Activated naive CD8-positive, alpha-beta T cell treated with anti-CD3 and anti-CD28 coated beads, Interleukin-2, amount 50 U/mL, for 24 hours (primary cell): Measurements from ENCODE around the gene CHPF.

Experiments
- ATAC-seq: fragments of 150-1000 bp; cut with Tn5 transposase; one replicate; pipeline ENCODE4 v1.10.0; 2021
- DNase-seq: peaks from one replicate; pipeline ENCODE4 v3.0.0; 2021
- H3K27ac Mint-ChIP-seq: one replicate; pipeline ENCODE4 v1.8.0; 2021; ENCODE audit warnings: mild to moderate bottlenecking, mixed read lengths
- H3K27me3 Mint-ChIP-seq: one replicate; pipeline ENCODE4 v1.8.0; 2021; ENCODE audit warnings: mixed read lengths
- H3K36me3 Mint-ChIP-seq: one replicate; pipeline ENCODE4 v1.8.0; 2021; ENCODE audit warnings: low read depth, mixed read lengths
- H3K4me1 Mint-ChIP-seq: one replicate; pipeline ENCODE4 v1.8.0; 2021; ENCODE audit warnings: mixed read lengths
- H3K4me3 Mint-ChIP-seq: one replicate; pipeline ENCODE4 v1.8.0; 2021; ENCODE audit warnings: mild to moderate bottlenecking, moderate library complexity, mixed read lengths
- H3K9me3 Mint-ChIP-seq: one replicate; pipeline ENCODE4 v1.8.0; 2021; ENCODE audit warnings: mixed read lengths

Gene CHPF

DNA sequence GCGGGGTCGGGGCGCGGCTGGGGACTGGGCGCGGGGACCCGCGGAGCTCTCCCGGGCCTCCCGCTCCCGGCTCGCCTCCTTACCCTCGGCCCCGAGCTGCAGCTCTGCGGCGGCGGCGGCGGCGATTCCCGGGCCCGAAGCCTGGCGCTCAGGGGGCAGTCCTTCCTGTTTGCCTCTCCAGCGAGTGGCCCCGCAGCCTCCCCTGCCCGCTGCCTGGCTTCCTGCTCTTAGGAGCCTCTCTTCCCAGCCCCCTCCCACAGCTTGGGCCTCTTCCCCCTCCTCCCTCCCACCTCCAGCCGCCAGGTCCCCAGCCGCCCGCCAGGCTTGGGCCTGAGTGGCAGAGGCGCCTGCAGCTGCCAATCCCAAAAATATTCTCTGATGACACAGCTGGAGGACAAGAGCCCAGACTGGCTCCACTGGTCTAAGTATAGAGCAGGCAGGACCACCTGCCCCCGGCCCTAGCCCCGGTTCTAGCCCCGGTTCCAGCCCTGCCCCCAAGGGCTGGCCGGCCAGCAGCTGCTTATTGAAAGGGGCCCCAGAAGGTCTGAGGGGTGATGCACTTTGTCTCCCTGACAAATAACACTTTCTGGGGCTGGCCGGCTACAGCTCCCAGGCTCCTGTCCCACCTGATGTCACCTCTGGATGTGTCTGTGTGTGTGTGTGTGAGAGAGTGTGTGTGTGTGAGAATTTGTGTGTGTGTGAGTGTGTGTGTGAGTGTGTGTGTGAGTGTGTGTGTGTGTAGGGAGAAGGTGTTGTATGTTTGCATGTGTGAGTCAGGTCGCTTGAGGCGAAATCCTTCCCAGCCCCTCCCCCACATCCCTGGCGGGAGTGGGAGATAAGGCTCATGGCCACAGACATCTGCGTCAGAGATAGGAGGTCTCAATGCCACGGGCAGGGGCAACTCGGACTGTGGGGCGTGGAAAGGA, 28.0 kb upstream of the CHPF start, which contains the start of gene OBSL1:
TSS of gene OBSL1 (minus strand) at position 229 of the 926 bp plus-strand sequence. CDS start 307 bp downstream, outside the sequence.
- H3K9me3 Mint-ChIP-seq = no peaks in the 10 kb centered on the region
- no peak within 1 kb of the TSS for H3K27ac Mint-ChIP-seq
- no peak within 1 kb of the TSS for H3K4me3 Mint-ChIP-seq
- no peaks in the 10 kb centered on the region for H3K4me1 Mint-ChIP-seq
- H3K36me3 Mint-ChIP-seq = no peaks in the 10 kb centered on the region
- ATAC-seq (no peak), DNase-seq (peak; percentile 20)
- H3K27me3 Mint-ChIP-seq = peaks cover 47% of the 10 kb centered on the region

DNA sequence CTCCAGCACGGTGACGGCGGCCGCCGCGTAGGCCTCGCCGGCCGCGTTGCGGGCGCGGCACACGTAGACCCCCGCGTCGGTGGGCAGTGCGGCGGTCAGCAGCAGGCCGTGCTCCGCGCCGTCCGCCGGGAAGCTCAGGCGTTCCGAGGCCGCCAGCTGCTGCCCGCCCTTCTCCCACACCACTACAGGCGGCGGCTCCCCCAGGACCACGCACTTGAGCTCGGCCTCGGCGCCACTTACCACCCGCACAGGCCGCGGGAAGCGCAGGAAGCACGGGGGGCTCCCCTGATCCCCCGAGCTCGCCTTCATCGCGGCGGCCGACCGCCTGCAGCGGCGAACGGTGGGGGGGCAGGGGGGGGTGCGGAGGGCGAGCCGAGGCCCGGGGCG, 27.3 kb upstream of the CHPF start:
- H3K27me3 Mint-ChIP-seq = peaks cover 52% of the 10 kb centered on the region
- H3K36me3 Mint-ChIP-seq = no peaks in the 10 kb centered on the region
- DNase-seq (no peak), ATAC-seq (no peak)
- H3K4me3 Mint-ChIP-seq = no peak overlapping the region
- H3K4me1 Mint-ChIP-seq = no peaks in the 10 kb centered on the region
- no peak overlapping the region for H3K27ac Mint-ChIP-seq
- H3K9me3 Mint-ChIP-seq = no peaks in the 10 kb centered on the region

DNA sequence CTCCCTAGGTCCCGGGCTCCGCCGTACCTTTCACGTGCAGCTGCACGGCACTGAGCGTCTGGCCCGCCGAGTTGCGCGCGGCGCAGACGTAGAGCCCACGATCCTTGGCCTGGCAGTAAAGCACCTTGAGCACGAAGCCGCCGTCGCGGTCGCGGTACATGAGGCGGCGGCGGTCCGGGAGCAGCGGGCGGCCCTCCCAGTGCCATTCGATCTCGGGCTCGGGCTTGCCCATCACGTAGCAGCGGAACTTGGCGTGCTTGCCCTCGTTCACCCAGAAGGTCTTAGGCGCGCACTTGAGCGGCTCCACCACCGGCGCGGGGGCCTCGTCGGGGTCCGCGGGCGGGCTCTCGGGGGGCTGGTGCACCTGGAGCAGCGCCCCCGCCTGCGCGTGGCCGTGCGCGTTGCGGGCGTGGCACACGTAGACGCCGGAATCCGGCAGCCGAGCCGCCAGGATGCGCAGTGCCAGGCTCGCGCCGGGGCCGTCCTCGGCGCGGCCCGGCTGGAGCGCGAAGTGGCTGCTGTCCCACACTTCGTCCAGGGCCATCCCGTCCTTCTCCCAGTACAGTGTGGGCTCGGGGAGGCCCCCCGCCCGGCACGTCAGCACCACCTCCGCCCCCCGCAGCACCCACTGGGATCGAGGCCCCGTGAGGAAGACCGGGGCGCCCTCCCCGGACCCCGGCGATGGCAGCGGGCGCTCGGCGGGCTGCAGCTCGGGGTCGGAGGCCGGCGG, 26.8 kb upstream of the CHPF start:
- H3K4me3 Mint-ChIP-seq = peak overlapping the region; percentile 36
- DNase-seq (peak; percentile 11), ATAC-seq (peak; percentile 34)
- no peaks in the 10 kb centered on the region for H3K9me3 Mint-ChIP-seq
- H3K27ac Mint-ChIP-seq = no peak overlapping the region
- H3K4me1 Mint-ChIP-seq = no peaks in the 10 kb centered on the region
- H3K36me3 Mint-ChIP-seq = no peaks in the 10 kb centered on the region
- H3K27me3 Mint-ChIP-seq = peaks cover 47% of the 10 kb centered on the region

DNA sequence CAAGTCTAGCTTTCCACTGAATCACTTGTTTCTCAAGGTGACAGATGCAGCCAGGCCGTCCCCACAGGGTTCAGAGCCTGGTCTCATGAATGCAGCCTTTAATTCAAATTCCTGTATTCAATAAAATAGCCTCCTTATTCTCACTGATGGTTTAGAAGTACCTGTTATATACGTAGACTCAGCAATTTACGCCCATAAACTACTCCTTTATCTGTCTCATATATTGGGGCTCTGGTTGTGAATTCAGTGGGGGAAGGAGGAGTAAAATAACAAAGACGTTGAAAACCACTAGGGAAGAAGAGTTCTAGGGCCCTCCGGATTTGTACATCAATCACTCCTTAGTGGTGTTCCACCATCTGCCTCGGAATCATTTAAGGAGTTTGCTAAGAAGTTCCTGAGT, 26.0 kb upstream of the CHPF start:
- Mint-ChIP-seq H3K4me3 (peak overlapping the region; percentile 36), H3K4me1 (no peaks in the 10 kb centered on the region), H3K36me3 (no peaks in the 10 kb centered on the region), H3K9me3 (no peaks in the 10 kb centered on the region), H3K27ac (no peak overlapping the region), H3K27me3 (peaks cover 42% of the 10 kb centered on the region)
- ATAC-seq (no peak), DNase-seq (no peak)

DNA sequence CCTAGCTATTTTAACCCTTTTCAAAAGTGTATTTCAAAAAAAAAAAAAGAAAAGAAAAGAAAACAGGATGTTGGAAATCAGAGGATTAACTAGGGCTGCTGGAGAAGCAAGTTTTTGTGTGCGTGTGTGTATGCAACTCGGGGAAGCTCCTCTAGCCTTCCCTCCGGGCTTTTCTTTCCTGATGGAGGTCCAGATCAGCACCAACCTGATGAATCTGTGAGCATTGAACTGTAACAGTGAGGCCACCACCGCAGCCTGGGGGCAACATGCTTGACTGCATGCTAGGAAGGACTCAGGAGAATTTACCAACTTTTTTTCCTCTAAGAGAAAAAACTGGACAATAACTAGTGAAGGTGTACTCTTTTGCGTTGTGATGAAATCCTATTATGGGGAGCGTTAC, 25.4 kb upstream of the CHPF start:
- Mint-ChIP-seq H3K4me3 (no peak overlapping the region), H3K27me3 (peaks cover 42% of the 10 kb centered on the region), H3K27ac (no peak overlapping the region), H3K36me3 (no peaks in the 10 kb centered on the region), H3K9me3 (no peaks in the 10 kb centered on the region), H3K4me1 (no peaks in the 10 kb centered on the region)
- ATAC-seq (no peak), DNase-seq (no peak)

DNA sequence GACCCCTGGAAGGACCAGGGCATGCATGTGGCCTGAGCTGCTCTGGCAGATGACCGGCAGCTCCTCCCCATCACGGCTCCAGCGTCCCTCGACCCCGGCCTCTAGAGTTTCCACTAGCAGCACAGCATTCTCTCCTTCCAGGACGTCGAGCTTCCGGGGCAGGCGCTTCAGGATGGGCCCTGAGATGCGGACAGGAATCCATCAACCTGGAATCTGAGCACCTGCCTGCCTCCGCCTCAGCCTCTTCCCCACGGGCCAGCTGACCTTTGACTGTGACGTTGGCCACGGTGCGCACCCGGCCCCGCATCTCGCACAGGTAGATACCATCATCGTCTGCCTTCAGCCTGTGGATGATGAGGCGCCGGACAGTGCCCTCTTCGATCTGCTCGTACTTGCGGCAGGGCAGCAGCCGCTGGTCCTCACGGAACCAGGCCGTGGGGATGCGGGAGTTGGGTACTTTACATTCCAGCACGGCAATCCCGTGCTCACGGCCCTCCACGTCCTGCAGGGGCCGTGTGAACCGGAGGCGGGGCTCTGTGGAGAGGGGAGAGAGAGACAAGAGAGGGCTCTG, 24.3 kb upstream of the CHPF start:
- H3K36me3 Mint-ChIP-seq = no peaks in the 10 kb centered on the region
- ATAC-seq = no peak
- H3K27me3 Mint-ChIP-seq = peaks cover 36% of the 10 kb centered on the region
- H3K4me1 Mint-ChIP-seq = no peaks in the 10 kb centered on the region
- no peaks in the 10 kb centered on the region for H3K9me3 Mint-ChIP-seq
- H3K4me3 Mint-ChIP-seq = no peak overlapping the region
- DNase-seq = no peak
- no peak overlapping the region for H3K27ac Mint-ChIP-seq

DNA sequence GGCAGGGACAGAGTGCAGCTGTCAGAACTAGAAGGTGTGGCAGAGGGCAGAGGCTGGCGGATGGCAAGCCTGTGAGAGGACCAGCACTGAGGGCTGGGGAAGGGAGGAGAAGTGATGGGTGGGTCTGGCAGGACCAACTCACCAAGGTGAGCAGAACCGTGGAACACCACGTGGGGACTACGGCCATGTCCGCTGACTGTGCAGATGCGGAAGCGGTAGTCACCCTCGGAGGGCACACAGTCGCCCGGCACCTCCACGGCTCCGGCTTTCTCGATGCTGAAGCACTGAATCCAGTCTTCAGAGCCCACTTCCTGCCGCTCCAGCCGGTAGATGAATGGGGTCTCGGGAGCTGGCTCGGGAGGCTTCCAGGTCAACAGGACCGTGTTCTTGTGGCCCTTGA, 23.5 kb upstream of the CHPF start:
- no peak for DNase-seq
- Mint-ChIP-seq H3K27me3 (peaks cover 30% of the 10 kb centered on the region), H3K36me3 (no peaks in the 10 kb centered on the region), H3K9me3 (no peaks in the 10 kb centered on the region), H3K4me1 (no peaks in the 10 kb centered on the region), H3K4me3 (no peak overlapping the region), H3K27ac (no peak overlapping the region)
- no peak for ATAC-seq

DNA sequence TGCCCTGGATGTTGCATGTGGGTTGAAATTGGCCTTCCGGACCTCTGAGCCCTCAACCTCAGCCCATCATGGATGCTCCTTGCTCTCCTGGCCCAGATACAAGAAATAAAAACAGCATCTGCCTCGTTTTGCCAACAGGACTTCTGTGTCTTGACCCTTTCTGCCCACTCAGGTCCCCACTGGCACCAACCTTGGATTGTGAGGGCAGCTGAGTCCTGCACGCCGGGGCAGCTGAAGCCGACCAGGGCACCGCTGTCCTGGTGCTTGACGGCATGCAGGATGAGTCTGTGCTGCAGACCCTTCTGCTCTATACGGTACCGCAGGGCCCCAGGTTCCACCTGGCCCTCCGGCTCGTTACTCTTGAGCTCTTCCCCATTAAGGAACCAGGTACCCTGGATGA, 23.0 kb upstream of the CHPF start:
- Mint-ChIP-seq H3K36me3 (no peaks in the 10 kb centered on the region), H3K9me3 (no peaks in the 10 kb centered on the region), H3K27me3 (peaks cover 26% of the 10 kb centered on the region), H3K4me3 (no peak overlapping the region), H3K4me1 (no peaks in the 10 kb centered on the region), H3K27ac (no peak overlapping the region)
- ATAC-seq = no peak
- DNase-seq = no peak

DNA sequence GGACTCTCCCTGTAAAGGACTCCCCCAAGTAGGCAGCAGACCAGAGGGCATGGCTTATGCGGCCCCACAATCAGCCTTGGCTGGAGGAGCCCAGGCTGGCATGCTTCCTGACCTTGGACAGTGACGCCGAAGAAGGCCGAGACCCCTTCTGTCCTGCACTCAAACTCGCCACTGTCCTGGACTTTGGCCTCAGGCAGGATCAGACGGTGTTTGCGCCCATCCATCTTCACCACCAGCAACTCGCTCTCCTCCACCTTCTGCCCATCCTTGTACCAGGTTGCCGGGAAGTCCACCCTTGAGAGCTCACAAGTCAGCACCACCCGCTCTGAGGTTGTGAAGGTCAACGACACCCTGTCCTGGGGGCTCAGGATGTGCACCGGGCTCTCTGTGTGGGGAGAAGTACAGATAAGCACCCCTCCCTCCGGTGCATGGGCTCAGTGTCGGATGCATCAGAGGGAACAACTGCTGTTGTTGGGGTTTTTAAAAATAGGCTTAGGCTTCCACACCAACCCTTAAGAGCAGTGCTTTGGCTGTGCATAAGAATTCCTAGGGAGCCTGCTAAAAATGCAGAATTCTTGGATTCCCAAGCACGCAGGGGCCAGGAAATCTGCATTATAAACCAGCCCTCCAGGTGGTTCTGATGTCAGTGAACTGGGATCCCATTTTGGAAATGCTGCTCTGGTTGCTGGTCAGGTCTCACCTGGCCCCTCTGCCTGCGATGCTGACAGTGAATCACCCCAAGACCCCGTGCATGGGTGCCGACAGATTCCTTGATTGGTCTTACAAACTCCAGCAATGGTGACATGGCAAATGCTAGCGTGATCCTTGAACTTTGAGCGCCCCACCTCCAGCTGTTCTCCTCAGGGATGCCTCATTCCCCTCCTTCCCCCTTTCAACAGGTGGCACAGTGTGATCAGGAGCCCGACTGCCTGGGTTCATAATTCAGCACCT, 21.8 kb upstream of the CHPF start:
- ATAC-seq (no peak), DNase-seq (no peak)
- Mint-ChIP-seq H3K27ac (no peak overlapping the region), H3K4me1 (no peaks in the 10 kb centered on the region), H3K27me3 (peaks cover 25% of the 10 kb centered on the region), H3K9me3 (no peaks in the 10 kb centered on the region), H3K36me3 (no peaks in the 10 kb centered on the region), H3K4me3 (no peak overlapping the region)

DNA sequence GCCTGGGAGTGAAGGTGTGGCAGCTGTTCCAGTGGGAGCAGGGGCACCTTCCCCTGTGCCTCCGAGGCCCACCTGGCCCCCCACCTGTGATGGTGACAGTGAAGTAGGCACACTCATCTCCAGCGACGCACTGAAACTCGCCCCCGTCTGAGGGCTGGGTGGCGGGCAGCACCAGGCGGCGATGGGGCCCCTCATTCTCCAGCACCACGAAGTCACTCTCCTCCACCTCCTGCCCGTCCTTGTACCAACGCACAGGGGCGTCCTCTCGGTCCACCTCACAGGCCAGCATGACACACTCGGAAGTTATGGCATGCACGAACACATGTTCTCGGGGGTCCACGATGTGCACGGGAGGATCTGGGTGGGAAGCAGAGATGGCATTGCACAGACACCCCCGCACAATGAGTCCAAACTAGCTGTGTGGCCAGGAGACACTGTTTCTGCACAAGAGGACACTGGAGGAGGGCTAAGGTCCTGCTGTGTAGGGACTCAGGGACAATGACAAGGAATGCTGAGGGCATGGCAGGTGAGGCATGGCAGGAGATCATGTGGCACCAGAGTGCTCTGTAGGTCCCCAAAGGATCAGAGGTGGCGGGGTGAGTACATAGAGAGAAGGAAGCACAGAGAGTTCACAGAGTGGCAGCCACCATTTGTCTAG, 19.8 kb upstream of the CHPF start:
- H3K36me3 Mint-ChIP-seq = no peaks in the 10 kb centered on the region
- no peak overlapping the region for H3K4me3 Mint-ChIP-seq
- H3K4me1 Mint-ChIP-seq = no peaks in the 10 kb centered on the region
- H3K27ac Mint-ChIP-seq = no peak overlapping the region
- peaks cover 11% of the 10 kb centered on the region for H3K27me3 Mint-ChIP-seq
- no peak for ATAC-seq
- DNase-seq = no peak
- H3K9me3 Mint-ChIP-seq = no peaks in the 10 kb centered on the region

DNA sequence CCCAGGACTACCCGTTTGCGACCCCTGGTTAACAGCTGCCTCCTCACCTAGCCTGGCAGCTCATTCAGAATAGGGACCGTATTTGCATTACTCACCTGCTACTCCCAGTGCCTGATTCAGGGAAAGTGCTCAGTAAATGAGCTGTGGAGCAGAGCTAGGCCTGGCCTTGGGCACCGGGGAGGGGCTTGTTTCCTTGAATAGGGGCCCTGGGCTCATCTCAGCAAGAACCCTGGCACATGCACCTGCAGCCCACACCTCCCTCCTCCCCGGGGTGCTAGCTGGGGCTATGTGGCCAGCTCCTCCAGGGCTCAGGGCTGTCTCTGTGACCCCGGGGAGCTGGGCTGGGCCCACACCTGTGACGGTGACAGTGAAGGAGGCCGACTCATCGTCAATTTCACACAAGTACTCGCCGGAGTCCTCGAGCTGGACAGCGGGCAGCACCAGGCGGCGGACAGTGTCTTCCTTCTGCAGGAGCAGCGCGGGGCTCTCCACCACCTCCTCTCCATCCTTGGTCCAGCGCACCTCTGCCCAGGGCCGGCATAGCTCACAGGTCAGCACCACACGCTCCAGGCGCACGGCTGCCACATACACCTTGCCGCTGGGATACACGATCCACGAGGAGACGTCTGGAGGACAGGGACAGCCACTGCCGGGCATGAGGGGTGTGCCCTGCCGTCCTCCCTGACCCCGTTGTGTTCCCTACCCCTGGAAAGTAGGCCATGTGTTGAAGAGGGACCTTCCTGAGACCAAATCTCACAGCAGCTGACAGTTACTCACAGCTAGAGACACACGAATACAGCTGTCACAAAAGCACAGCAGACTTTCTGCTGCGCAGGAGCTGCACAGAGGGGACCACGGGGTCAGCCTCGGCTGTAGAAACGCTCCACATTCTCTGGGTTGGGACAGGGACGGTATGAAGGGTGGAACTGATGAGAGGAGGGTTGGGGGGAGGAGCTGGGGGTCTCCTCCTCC, 18.7 kb upstream of the CHPF start:
- Mint-ChIP-seq H3K4me1 (no peaks in the 10 kb centered on the region), H3K27ac (no peak overlapping the region), H3K9me3 (no peaks in the 10 kb centered on the region), H3K27me3 (peaks cover 9% of the 10 kb centered on the region), H3K4me3 (no peak overlapping the region), H3K36me3 (no peaks in the 10 kb centered on the region)
- ATAC-seq (no peak), DNase-seq (no peak)

DNA sequence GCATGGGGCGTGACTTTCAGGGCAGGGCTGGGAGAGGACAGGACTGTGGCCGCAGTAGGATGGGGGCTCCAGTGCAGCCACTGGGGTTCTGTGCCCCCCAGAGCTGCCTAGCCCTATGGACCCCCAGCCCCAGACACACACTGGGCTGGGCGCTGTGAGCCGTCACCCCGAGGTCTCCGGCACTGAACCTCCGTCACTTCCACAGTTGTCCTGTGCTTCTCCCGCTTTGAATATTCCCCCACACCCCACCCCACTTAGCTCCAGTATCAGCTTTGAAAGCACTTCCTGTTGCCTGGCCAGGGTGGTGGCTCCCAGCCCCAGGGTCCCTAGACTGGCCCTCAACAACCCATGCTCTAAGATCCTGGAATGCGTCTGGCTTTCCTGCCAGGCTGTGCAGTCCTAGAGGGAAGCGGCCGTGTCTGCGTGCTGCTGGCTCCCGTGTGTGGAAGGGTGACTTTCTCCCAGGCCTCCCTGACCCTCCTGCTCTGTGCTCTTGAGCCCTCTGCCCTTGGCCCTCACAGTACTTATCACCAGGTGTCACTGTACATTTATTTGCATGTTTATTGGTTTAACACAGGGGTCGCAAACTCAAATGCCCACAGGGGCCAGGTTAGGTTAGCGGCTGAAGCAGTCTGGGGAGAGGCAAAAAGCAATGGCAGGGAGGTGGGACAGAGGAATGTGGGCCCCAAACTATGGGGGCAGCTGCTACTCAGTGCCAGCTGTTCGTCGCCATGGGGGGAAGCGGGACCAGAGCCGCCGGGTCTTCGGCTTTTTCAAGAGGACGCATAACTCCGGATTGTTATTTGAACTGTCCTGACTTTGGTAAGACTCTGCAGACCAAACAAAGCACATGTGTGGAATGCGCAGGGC, 17.8 kb upstream of the CHPF start:
- Mint-ChIP-seq H3K27ac (no peak overlapping the region), H3K4me3 (no peak overlapping the region), H3K9me3 (no peaks in the 10 kb centered on the region), H3K27me3 (peaks cover 6% of the 10 kb centered on the region), H3K36me3 (no peaks in the 10 kb centered on the region), H3K4me1 (no peaks in the 10 kb centered on the region)
- ATAC-seq (no peak), DNase-seq (no peak)
